K562 (cell line): ENCODE measurements around the gene TGM3.

Experiments
- CGGBP1 ChIP-seq: fragments of 250-450 bp; sonication (Bioruptor Pico); IDR thresholded peaks from 2 replicates; pipeline ENCODE4 v1.9.0; 2021; ENCODE audit warnings: mild to moderate bottlenecking
- CTCF ChIP-seq, 3 experiments: IDR thresholded peaks in 2 of 3; conservative IDR thresholded peaks in 1 of 3; 2 replicates each; pipeline ENCODE4 v1.5.1; 2011 to 2012; ENCODE audit warnings: low read length in 3 of 3, mild to moderate bottlenecking in 3 of 3, control low read depth in 2 of 3, improper control_type of control experiment in 1 of 3, inconsistent platforms in 1 of 3, low read depth in 1 of 3, mixed read lengths in 1 of 3, moderate library complexity in 1 of 3; ENCODE audit not compliant: insufficient read depth in 2 of 3
- ELK1 ChIP-seq: sonication (generic); formaldehyde crosslinking; IDR thresholded peaks from 2 replicates; pipeline ENCODE4 v1.8.1; 2022; ENCODE audit warnings: missing genetic modification reagents
- PHF8 ChIP-seq: fragments of 200-600 bp; sonication (generic); IDR thresholded peaks from 2 replicates; pipeline ENCODE4 v1.6.1; 2012; ENCODE audit warnings: mixed run types, mild to moderate bottlenecking, inconsistent platforms, low read length, moderate library complexity, borderline replicate concordance
- POLR2A ChIP-seq: fragments of 450-650 bp; conservative IDR thresholded peaks from 2 replicates; pipeline ENCODE4 v1.6.1; 2016
- POLR2AphosphoS5 ChIP-seq: IDR thresholded peaks from 2 replicates; pipeline ENCODE4 v1.6.1; 2011; ENCODE audit warnings: mild to moderate bottlenecking, low read depth, low read length, moderate library complexity; ENCODE audit not compliant: control insufficient read depth, insufficient read depth
- POLR2H ChIP-seq: IDR thresholded peaks from 2 replicates; pipeline ENCODE4 v1.6.1; 2016; ENCODE audit warnings: missing genetic modification characterization, low read depth, mild to moderate bottlenecking, control low read depth, missing compliant biosample characterization, moderate library complexity
- RAD21 ChIP-seq, 2 experiments: fragments of 250-450 bp in 1 of 2; fragments of 450-650 bp in 1 of 2; sonication (Bioruptor Pico) in 1 of 2; formaldehyde crosslinking in 1 of 2; IDR thresholded peaks in 1 of 2; conservative IDR thresholded peaks in 1 of 2; 2 replicates each; pipeline versions ENCODE4 v1.4.0 to v1.8.0; 2020 to 2022; ENCODE audit warnings: mild to moderate bottlenecking in 2 of 2, moderate library complexity in 1 of 2
- SIRT6 ChIP-seq: IDR thresholded peaks from one replicate; pipeline ENCODE4 v1.6.1; 2012; ENCODE audit warnings: low read depth, mild to moderate bottlenecking, control low read depth, inconsistent platforms, low read length, moderate library complexity
- TEAD1 ChIP-seq, 2 experiments: fragments of 450-650 bp in 1 of 2; sonication (generic) in 1 of 2; formaldehyde crosslinking; IDR thresholded peaks; 2 replicates each; pipeline versions ENCODE4 v1.4.0 to v1.8.0; 2020 to 2022; ENCODE audit warnings: mild to moderate bottlenecking in 2 of 2, missing genetic modification reagents in 1 of 2
- YY1 ChIP-seq, 3 experiments: IDR thresholded peaks; 2 replicates each; pipeline ENCODE4 v1.6.1; 2011; ENCODE audit warnings: low read length in 2 of 3, mild to moderate bottlenecking in 2 of 3, moderate library complexity in 2 of 3, borderline replicate concordance in 1 of 3, control low read depth in 1 of 3, low read depth in 1 of 3; ENCODE audit not compliant: insufficient read depth in 3 of 3, insufficient replicate concordance in 2 of 3, control insufficient read depth in 1 of 3, insufficient read length in 1 of 3; ENCODE audit errors: extremely low read depth in 1 of 3
- ZBTB33 ChIP-seq: sonication (generic); formaldehyde crosslinking; IDR thresholded peaks from 2 replicates; pipeline ENCODE4 v1.8.1; 2023; ENCODE audit warnings: mild to moderate bottlenecking, missing genetic modification reagents

- TF ChIP-seq PHF8 (no peak), CGGBP1 (CRISPR knock-in tag) (no peak), RAD21 (CRISPR knock-in tag; conservative IDR thresholded peaks at IDR 0.05 in 1 of 2, IDR thresholded peaks at IDR 0.05 in 1 of 2) (no peak), YY1 (IDR thresholded peaks at IDR 0.05; ENCODE audit: borderline replicate concordance in 1 of 3, control insufficient read depth in 1 of 3, extremely low read depth in 1 of 3, insufficient read depth in 3 of 3, insufficient read length in 1 of 3, insufficient replicate concordance in 2 of 3, low read depth in 1 of 3, low read length in 2 of 3) (no peak), POLR2H (tag) (no peak), TEAD1 (CRISPR knock-in tag; IDR thresholded peaks at IDR 0.05) (no peak), SIRT6 (no peak), CTCF (IDR thresholded peaks at IDR 0.05 in 2 of 3, conservative IDR thresholded peaks at IDR 0.05 in 1 of 3; ENCODE audit: insufficient read depth in 2 of 3, low read depth in 1 of 3, low read length in 3 of 3) (no peak), POLR2AphosphoS5 (no peak), POLR2A (no peak), ELK1 (CRISPR knock-in tag) (no peak), ZBTB33 (CRISPR knock-in tag) (no peak)
These were observed 45.5 kb downstream of the TGM3 start for GRCh38 chr20:2341336-2341735.
